ENCODE results near the gene NLRP2B.

- TF ChIP-seq GATA2 (IDR thresholded peaks at IDR 0.05; ENCODE audit: low read depth, low read length) (no peak), GATA3 (IDR thresholded peaks at IDR 0.05; ENCODE audit: low read depth, low read length) (no peak)
Measured at GRCh38 chrX:57677132-57677858, 2.8 kb downstream of the NLRP2B start.
